Regular cardiac myocyte (primary cell): ENCODE results near the gene RUFY4. TPM values are rescaled to one million over a fixed set of nuclear protein-coding genes. Genes with fewer than 3 reads are reported as not detected.

ENCODE experiments used
- total RNA-seq: library from RNA; depleted of rRNA; stranded (reverse); fragments of >200 nt; gene quantifications from 2 replicates; pipeline ENCODE4 v1.2.3, GENCODE V29; 2014

Gene RUFY4
- not detected in 2 replicates for total RNA-seq

GRCh38 chr2:218068721-218069334, at the start of gene RUFY4:
Gene RUFY4 (plus strand): TSS chr2:218069253. CDS start chr2:218070606, 1,353 bp downstream.

GRCh38 chr2:218125626-218126080, 56.6 kb downstream of the RUFY4 start, which contains the start of gene CXCR2:
Gene CXCR2 (plus strand): TSS chr2:218126028. CDS start chr2:218134802, 8,774 bp downstream.

Other genes with a start within 250 kb of the RUFY4 start
- gene TNS1, start 66.3 kb upstream of the RUFY4 start, total RNA-seq: 90.3 and 273 TPM in 2 replicates
- not detected in 2 replicates for gene CXCR2, start 56.8 kb downstream of the RUFY4 start, total RNA-seq
- not detected in 2 replicates for gene CXCR1, start 97.7 kb downstream of the RUFY4 start, total RNA-seq
- gene ARPC2, start 147.9 kb downstream of the RUFY4 start, total RNA-seq: 299 and 544 TPM in 2 replicates
- gene GPBAR1, start 191.8 kb downstream of the RUFY4 start, total RNA-seq: 0.19 and 0.28 TPM in 2 replicates
- gene AAMP, start 200.9 kb downstream of the RUFY4 start, total RNA-seq: 139 and 182 TPM in 2 replicates
- gene PNKD, start 201.3 kb downstream of the RUFY4 start, total RNA-seq: 18.0 and 18.8 TPM in 2 replicates
- gene TMBIM1, start 223.2 kb downstream of the RUFY4 start, total RNA-seq: 124 and 187 TPM in 2 replicates